Skin epidermis (tissue), 12 donors: ENCODE measurements around the gene STRN4.
"Not testable (repeated sequence)": the region's sequence is repeated elsewhere in the genome, so short reads cannot be mapped to it uniquely, and the experiment has no call there.

Experiments
- H3K27ac ChIP-seq, 21 experiments: fragments of 200-600 bp; sonication (generic) in 11 of 21; one replicate each; pipeline ENCODE4 v1.5.0; 2020; ENCODE audit warnings: mild to moderate bottlenecking in 3 of 21, inconsistent platforms in 2 of 21, moderate library complexity in 2 of 21
- H3K4me3 ChIP-seq, 7 experiments: fragments of 200-600 bp; sonication (generic) in 2 of 7; one replicate each; pipeline ENCODE4 v1.5.0; 2020; ENCODE audit warnings: inconsistent platforms in 2 of 7, mild to moderate bottlenecking in 2 of 7, moderate library complexity in 1 of 7

STRN4 gene

GRCh38 chr19:46775642-46776258 is 29.5 kb upstream of the STRN4 start:
- no peak overlapping the region for H3K4me3 ChIP-seq
- H3K27ac ChIP-seq, result no peak overlapping the region

GRCh38 chr19:46773018-46773399 is 26.8 kb upstream of the STRN4 start:
- H3K4me3 ChIP-seq, result no peak overlapping the region
- no peak overlapping the region for H3K27ac ChIP-seq

- H3K27ac ChIP-seq, result no peak overlapping the region
- H3K4me3 ChIP-seq, result no peak overlapping the region
These were observed 26.1 kb upstream of the STRN4 start for GRCh38 chr19:46772170-46773017.

- not testable (repeated sequence) for H3K4me3 ChIP-seq, H3K27ac ChIP-seq
These were observed 22.5 kb upstream of the STRN4 start for GRCh38 chr19:46768746-46769145.

GRCh38 chr19:46766569-46767317 is 20.5 kb upstream of the STRN4 start:
- Histone ChIP-seq H3K4me3 (no peak overlapping the region), H3K27ac (no peak overlapping the region)

GRCh38 chr19:46764817-46765291 is 18.6 kb upstream of the STRN4 start:
- Histone ChIP-seq H3K4me3 (no peak overlapping the region), H3K27ac (peak overlapping the region in 12 of 21 experiments; percentile 23 to 77 (median 50))

- H3K27ac ChIP-seq, result peak overlapping the region in 15 of 21 experiments; percentile 4 to 78 (median 54)
These were observed 16.1 kb upstream of the STRN4 start for GRCh38 chr19:46762245-46762890.

GRCh38 chr19:46761418-46761831 is 15.2 kb upstream of the STRN4 start:
- no peak overlapping the region for H3K4me3 ChIP-seq
- peak overlapping the region in 14 of 21 experiments; percentile 2 to 78 (median 54) for H3K27ac ChIP-seq

More at GRCh38 chr19:46762245-46762890, 16.1 kb upstream of the STRN4 start:
- no peak overlapping the region for H3K4me3 ChIP-seq

GRCh38 chr19:46760897-46761296 is 14.6 kb upstream of the STRN4 start:
- H3K27ac ChIP-seq, result peak overlapping the region in 13 of 21 experiments; percentile 2 to 78 (median 54)
- H3K4me3 ChIP-seq, result not testable (repeated sequence)

GRCh38 chr19:46760363-46760762 is 14.1 kb upstream of the STRN4 start:
- peak overlapping the region in 13 of 21 experiments; percentile 18 to 78 (median 54) for H3K27ac ChIP-seq

GRCh38 chr19:46759817-46760333 is 13.6 kb upstream of the STRN4 start:
- H3K27ac ChIP-seq, result peak overlapping the region in 14 of 21 experiments; percentile 14 to 78 (median 42)
- no peak overlapping the region for H3K4me3 ChIP-seq

More at GRCh38 chr19:46760363-46760762, 14.1 kb upstream of the STRN4 start:
- no peak overlapping the region for H3K4me3 ChIP-seq

GRCh38 chr19:46759206-46759605 is 13.0 kb upstream of the STRN4 start:
- Histone ChIP-seq H3K4me3 (no peak overlapping the region), H3K27ac (peak overlapping the region in 10 of 21 experiments; percentile 16 to 78 (median 42))

- no peak overlapping the region for H3K27ac ChIP-seq
- no peak overlapping the region for H3K4me3 ChIP-seq
These were observed 10.3 kb upstream of the STRN4 start for GRCh38 chr19:46756544-46756888.

- H3K27ac ChIP-seq, result peak overlapping the region in 1 of 21 experiments; percentile 3
- no peak overlapping the region for H3K4me3 ChIP-seq
These were observed 9.7 kb upstream of the STRN4 start for GRCh38 chr19:46755853-46756543.

GRCh38 chr19:46755077-46755852 is 9.0 kb upstream of the STRN4 start:
- Histone ChIP-seq H3K27ac (peak overlapping the region in 3 of 21 experiments; percentile 3 to 30 (median 21)), H3K4me3 (no peak overlapping the region)

GRCh38 chr19:46753420-46754155 is 7.3 kb upstream of the STRN4 start:
- Histone ChIP-seq H3K4me3 (no peak overlapping the region), H3K27ac (no peak overlapping the region)

- Histone ChIP-seq H3K27ac (no peak overlapping the region), H3K4me3 (no peak overlapping the region)
These were observed 2.3 kb upstream of the STRN4 start for GRCh38 chr19:46748325-46749109.
